Erythroblast (primary cell): ENCODE data around the gene ADGRF4.
"Not testable (repeated sequence)": the region's sequence is repeated elsewhere in the genome, so short reads cannot be mapped to it uniquely, and the experiment has no call there.

Experiments
- GATA1 ChIP-seq: IDR thresholded peaks from 2 replicates; pipeline ENCODE4 v1.6.1; 2011; ENCODE audit warnings: low read depth, mild to moderate bottlenecking, control low read depth, low read length, moderate library complexity
- POLR2A ChIP-seq: IDR thresholded peaks from 2 replicates; pipeline ENCODE4 v1.6.1; 2011; ENCODE audit warnings: mild to moderate bottlenecking, low read length

- not testable (repeated sequence) for TF ChIP-seq POLR2A, GATA1
These were observed 46.9 kb downstream of the ADGRF4 start for GRCh38 chr6:47745269-47745668.
